HepG2 (cell line): ENCODE data around the gene DYRK2. TPM values are rescaled to one million over a fixed set of nuclear protein-coding genes. Genes with fewer than 3 reads are reported as not detected.

Source experiments
- CENPT ChIP-seq: sonication (generic); formaldehyde crosslinking; IDR thresholded peaks from 2 replicates; pipeline ENCODE4 v1.8.0; 2022; ENCODE audit warnings: low read depth, mild to moderate bottlenecking, moderate library complexity, missing genetic modification reagents
- EZH2 ChIP-seq: conservative IDR thresholded peaks from 2 replicates; pipeline ENCODE4 v1.6.1; 2012; ENCODE audit warnings: mild to moderate bottlenecking, low read depth, low read length, moderate library complexity
- MYPOP ChIP-seq: sonication (generic); formaldehyde crosslinking; IDR thresholded peaks from 2 replicates; pipeline ENCODE4 v1.8.1; 2023; ENCODE audit warnings: mild to moderate bottlenecking, moderate library complexity, missing genetic modification reagents
- NR2C2 ChIP-seq: sonication (generic); formaldehyde crosslinking; IDR thresholded peaks from 2 replicates; pipeline ENCODE4 v1.4.0; 2020; ENCODE audit warnings: missing genetic modification reagents, mild to moderate bottlenecking, moderate library complexity, borderline replicate concordance
- PHF8 ChIP-seq: sonication (generic); formaldehyde crosslinking; IDR thresholded peaks from 2 replicates; pipeline ENCODE4 v1.5.0; 2020; ENCODE audit warnings: missing genetic modification reagents
- RBAK ChIP-seq: sonication (generic); formaldehyde crosslinking; IDR thresholded peaks from 2 replicates; pipeline ENCODE4 v1.5.1; 2020; ENCODE audit warnings: mild to moderate bottlenecking, missing genetic modification reagents
- SALL1 ChIP-seq: sonication (generic); formaldehyde crosslinking; IDR thresholded peaks from 2 replicates; pipeline ENCODE4 v1.8.0; 2022; ENCODE audit warnings: mild to moderate bottlenecking, missing genetic modification reagents
- TEAD3 ChIP-seq: optimal IDR thresholded peaks from 2 replicates; pipeline ENCODE3; 2016; ENCODE audit warnings: borderline replicate concordance
- ZBTB37 ChIP-seq: sonication (generic); formaldehyde crosslinking; IDR thresholded peaks from 2 replicates; pipeline ENCODE4 v1.4.0; 2020; ENCODE audit warnings: mild to moderate bottlenecking, missing genetic modification reagents
- ZBTB49 ChIP-seq: sonication (generic); formaldehyde crosslinking; IDR thresholded peaks from 2 replicates; pipeline ENCODE4 v1.4.0; 2020; ENCODE audit warnings: missing genetic modification reagents, borderline replicate concordance
- ZNF362 ChIP-seq: sonication (generic); formaldehyde crosslinking; IDR thresholded peaks from 2 replicates; pipeline ENCODE4 v1.4.0; 2020; ENCODE audit warnings: missing genetic modification reagents, mild to moderate bottlenecking, borderline replicate concordance
- ZNF441 ChIP-seq: sonication (generic); formaldehyde crosslinking; IDR thresholded peaks from 2 replicates; pipeline ENCODE4 v1.7.0; 2021; ENCODE audit warnings: missing genetic modification reagents, borderline replicate concordance
- ZNF589 ChIP-seq: sonication (generic); formaldehyde crosslinking; conservative IDR thresholded peaks from 2 replicates; pipeline ENCODE4 v1.8.0; 2022; ENCODE audit warnings: mild to moderate bottlenecking, moderate library complexity, missing genetic modification reagents
- ZNF607 ChIP-seq: sonication (generic); formaldehyde crosslinking; IDR thresholded peaks from 2 replicates; pipeline ENCODE4 v1.5.1; 2020; ENCODE audit warnings: missing genetic modification reagents, mild to moderate bottlenecking, borderline replicate concordance
- ZNF710 ChIP-seq: sonication (generic); formaldehyde crosslinking; IDR thresholded peaks from 2 replicates; pipeline ENCODE4 v1.5.0; 2020; ENCODE audit warnings: mild to moderate bottlenecking, missing genetic modification reagents, borderline replicate concordance
- ZNF816 ChIP-seq: sonication (generic); formaldehyde crosslinking; IDR thresholded peaks from 2 replicates; pipeline ENCODE4 v1.8.0; 2022; ENCODE audit warnings: missing genetic modification reagents, mild to moderate bottlenecking, borderline replicate concordance
- polyA plus RNA-seq, 8 experiments: library from polyadenylated mRNA; depleted of rRNA in 3 of 8; stranded (reverse) in 7 of 8; unstranded in 1 of 8; fragments of >200 nt; fragmentation: Illumina TruSeq in 4 of 8; extraction: Trizol in 4 of 8; gene quantifications; 2 replicates each; pipeline versions ENCODE4 v1.2.1 to v1.2.3, GENCODE V29; 2011 to 2016; ENCODE audit warnings: low read depth in 4 of 8, missing spikeins in 1 of 8, mixed read lengths in 1 of 8; ENCODE audit not compliant: insufficient read depth in 1 of 8
- total RNA-seq, 5 experiments: library from RNA; depleted of rRNA; stranded (reverse); fragments of >200 nt; fragmentation: Illumina TruSeq; extraction: Trizol; gene quantifications; 2 replicates each; pipeline ENCODE4 v1.2.3, GENCODE V29; 2016; ENCODE audit warnings: low read depth in 1 of 5

The DYRK2 gene
- total and polyA plus RNA-seq, 2 of the 13 experiments (the other 11 are each of a cell fraction or from before 2014, with no cell fraction given) = 8.2 to 11.5 TPM

- no peak for TF ChIP-seq ZNF710 (CRISPR knock-in tag)
- no peak for TF ChIP-seq NR2C2 (CRISPR knock-in tag)
- no peak for TF ChIP-seq PHF8 (CRISPR knock-in tag)
- TF ChIP-seq MYPOP (CRISPR knock-in tag) = 0 out of 2 replicates have a peak, but pooled peaks have one; percentile 42
- TF ChIP-seq ZNF362 = no peak
- no peak; the same call in 1 of the 2 replicates for TF ChIP-seq ZNF441 (CRISPR knock-in tag)
- TF ChIP-seq CENPT (CRISPR knock-in tag) = no peak
- no peak for TF ChIP-seq RBAK (CRISPR knock-in tag)
- no peak for TF ChIP-seq TEAD3 (CRISPR knock-in tag)
- peak; percentile 26; the same call in 1 of the 2 replicates for TF ChIP-seq ZNF607
- no peak for TF ChIP-seq ZBTB49 (CRISPR knock-in tag)
- TF ChIP-seq ZBTB37 (CRISPR knock-in tag) = no peak
- TF ChIP-seq ZNF816 (CRISPR knock-in tag) = no peak; the same call in 1 of the 2 replicates
- no peak for TF ChIP-seq EZH2
- TF ChIP-seq ZNF589 (CRISPR knock-in tag) = no peak
- TF ChIP-seq SALL1 (CRISPR knock-in tag) = no peak; the same call in 1 of the 2 replicates
Observed at GRCh38 chr12:67647799-67648520, 585 bp upstream of the DYRK2 start (continued).
